Heart left ventricle (tissue), 16 donors: ENCODE results near the gene CIAPIN1. TPM values are rescaled to one million over a fixed set of nuclear protein-coding genes. Genes with fewer than 3 reads are reported as not detected.

ENCODE experiments used
- ATAC-seq, 4 donors: fragments of 200-7000 bp; cut with Tn5 transposase; one replicate each; pipeline ENCODE4 v1.9.1; 2020 to 2022; ENCODE audit warnings: moderate library complexity in 4 of 4, mild to moderate bottlenecking in 3 of 4, moderate number of reproducible peaks in 1 of 4
- DNase-seq, 5 donors: peaks; one replicate each; pipeline ENCODE4 v3.0.0-alpha.2; 2020
- H3K27ac ChIP-seq, 12 donors: fragments of 200-600 bp; sonication (generic) in 4 of 12; one replicate each; pipeline versions ENCODE4 v1.5.0 to v1.8.0; 2016 to 2022; ENCODE audit warnings: mild to moderate bottlenecking in 2 of 12
- H3K27me3 ChIP-seq, 9 donors: fragments of 200-600 bp; sonication (generic) in 2 of 9; one replicate each; pipeline versions ENCODE4 v1.5.1 to v1.8.0; 2016 to 2022; ENCODE audit warnings: mild to moderate bottlenecking in 3 of 9
- H3K36me3 ChIP-seq, 9 donors: fragments of 200-600 bp; sonication (generic) in 2 of 9; one replicate each; pipeline versions ENCODE4 v1.5.0 to v1.8.0; 2018 to 2022; ENCODE audit warnings: mild to moderate bottlenecking in 2 of 9
- H3K4me1 ChIP-seq, 12 donors: fragments of 200-600 bp; sonication (generic) in 4 of 12; one replicate each; pipeline versions ENCODE4 v1.5.0 to v1.8.0; 2016 to 2022; ENCODE audit warnings: mild to moderate bottlenecking in 3 of 12
- H3K4me3 ChIP-seq, 12 donors: fragments of 200-600 bp; sonication (generic) in 4 of 12; one replicate each; pipeline versions ENCODE4 v1.5.0 to v1.8.0; 2017 to 2022; ENCODE audit warnings: mild to moderate bottlenecking in 9 of 12, moderate library complexity in 4 of 12
- H3K9me3 ChIP-seq, 12 donors: fragments of 200-600 bp; sonication (generic) in 4 of 12; one replicate each; pipeline versions ENCODE4 v1.5.0 to v1.8.0; 2016 to 2022; ENCODE audit warnings: mild to moderate bottlenecking in 1 of 12
- POLR2A ChIP-seq, 2 donors: fragments of 450-650 bp; IDR thresholded peaks; one replicate each; pipeline ENCODE4 v1.6.1; 2017; ENCODE audit warnings: antibody characterized with exemption in 2 of 2, mild to moderate bottlenecking in 2 of 2, moderate library complexity in 2 of 2
- WGBS, 4 donors: extraction: QIAGEN DNeasy Blood & Tissue Kit in 2 of 4; methylation state at CpG; one replicate each; pipeline versions ENCODE4 v1.1.5 to v1.1.7; 2013 to 2018; 5-methylcytosine and 5-hydroxymethylcytosine counted together
- intact Hi-C, 10 donors: fragments of 100-400 bp; cut with DNase I; formaldehyde crosslinking; loops; one replicate each; pipeline versions ENCODE4 v1.11.1 to v1.14.2; 2022
- long read RNA-seq, 3 donors: library from polyadenylated mRNA; unstranded; transcript quantifications; one replicate each; pipeline ENCODE4 v2.0.0, GENCODE V29; 2020 to 2021
- polyA plus RNA-seq, 2 donors: library from polyadenylated mRNA; stranded (reverse); fragments of 200-250 nt; gene quantifications; one replicate each; pipeline ENCODE4 v1.2.3, GENCODE V29; 2013
- total RNA-seq, 9 donors: library from RNA; depleted of rRNA in 2 of 9; stranded (reverse); fragments of >200 nt in 2 of 9; fragmentation: NEBNext Ultra II Directional in 3 of 9; extraction: Animal tissue kit (Norgen Biotek cat#: 25700) in 3 of 9; gene quantifications; one replicate each; pipeline versions ENCODE4 v1.1.0 to v1.2.4, GENCODE V29; 2016 to 2023
- TF ChIP-seq, protein P1 (sequence below), 12 donors: fragments of 200-600 bp; sonication (generic) in 4 of 12; IDR thresholded peaks; one replicate each; pipeline versions ENCODE4 v1.5.0 to v1.8.0; 2018 to 2022; ENCODE audit warnings: antibody characterized with exemption in 12 of 12, mild to moderate bottlenecking in 5 of 12
- donor health status: ischemic (EF 13 %, LVEDD 7.1; RV severe dilation, severe dysfunction).
- donor health status: healthy with polysubstance abuse.
- donor health status: DM: no; HTN: yes; CAD: no.
- donor health status: DM: no; HTN: no; CAD: no.
- donor health status: ischemic (EF 25% LVEDD 6.9; RV normal size, moderate dysfunction).
- donor health status: ischemic (EF 25% LVEDD 5.7; RV mildly dilated, moderate dysfunction).
- donor health status: healthy.
- donor health status: DM: yes; HTN: yes; CAD: no.
- donor health status: ischemic (EF 35%, LVEDD 5.7; RV mildly dilated, moderate dysfunction).
- donor health status: nonischemic (EF 11% LVEDD 7.7; RV severe dilation, severe dysfunction).
- donor health status: DM: yes; HTN: yes; CAD: no.
- donor health status: PGD.
- donor health status: ischemic (EF 29% LVEDD 5.4; RV normal size, mild dysfunction).
- donor health status: nonischemic (EF 23%, LVEDD 6.1; RV moderate dilation, normal function).

CIAPIN1 gene
- total RNA-seq (10 to 100 TPM; 41.0 to 73.2 (median 51.7) TPM), polyA plus RNA-seq (10 to 100 TPM; 22.4 to 73.2 TPM)
- long read RNA-seq, donor 1, transcript CIAPIN1-209 (9 exons, 2,016 nt): minor isoform, 6 of 87 reads
- long read RNA-seq, donor 1, transcript CIAPIN1-201 (9 exons, 2,182 nt): major isoform, 72 of 87 reads
- long read RNA-seq, donor 1, partial matches to known transcripts: 1 of 87 reads
- long read RNA-seq, donor 1, other reads (novel, unspliced or antisense): 6 of 87 reads
- long read RNA-seq, donor 2, transcript CIAPIN1-213 (8 exons, 1,559 nt): minor isoform, 30 of 670 reads
- long read RNA-seq, donor 2, transcript CIAPIN1-201 (9 exons, 2,182 nt): major isoform, 506 of 670 reads
- long read RNA-seq, donor 2, transcript CIAPIN1-209 (9 exons, 2,016 nt): minor isoform, 49 of 670 reads
- long read RNA-seq, donor 2, partial matches to known transcripts: 43 of 670 reads
- long read RNA-seq, donor 2, other reads (novel, unspliced or antisense): 42 of 670 reads
- long read RNA-seq, donor 3, transcript CIAPIN1-201 (9 exons, 2,182 nt): major isoform, 84 of 104 reads
- long read RNA-seq, donor 3, transcript CIAPIN1-213 (8 exons, 1,559 nt): minor isoform, 6 of 104 reads
- long read RNA-seq, donor 3, partial matches to known transcripts: 5 of 104 reads
- long read RNA-seq, donor 3, other reads (novel, unspliced or antisense): 5 of 104 reads

DNA sequence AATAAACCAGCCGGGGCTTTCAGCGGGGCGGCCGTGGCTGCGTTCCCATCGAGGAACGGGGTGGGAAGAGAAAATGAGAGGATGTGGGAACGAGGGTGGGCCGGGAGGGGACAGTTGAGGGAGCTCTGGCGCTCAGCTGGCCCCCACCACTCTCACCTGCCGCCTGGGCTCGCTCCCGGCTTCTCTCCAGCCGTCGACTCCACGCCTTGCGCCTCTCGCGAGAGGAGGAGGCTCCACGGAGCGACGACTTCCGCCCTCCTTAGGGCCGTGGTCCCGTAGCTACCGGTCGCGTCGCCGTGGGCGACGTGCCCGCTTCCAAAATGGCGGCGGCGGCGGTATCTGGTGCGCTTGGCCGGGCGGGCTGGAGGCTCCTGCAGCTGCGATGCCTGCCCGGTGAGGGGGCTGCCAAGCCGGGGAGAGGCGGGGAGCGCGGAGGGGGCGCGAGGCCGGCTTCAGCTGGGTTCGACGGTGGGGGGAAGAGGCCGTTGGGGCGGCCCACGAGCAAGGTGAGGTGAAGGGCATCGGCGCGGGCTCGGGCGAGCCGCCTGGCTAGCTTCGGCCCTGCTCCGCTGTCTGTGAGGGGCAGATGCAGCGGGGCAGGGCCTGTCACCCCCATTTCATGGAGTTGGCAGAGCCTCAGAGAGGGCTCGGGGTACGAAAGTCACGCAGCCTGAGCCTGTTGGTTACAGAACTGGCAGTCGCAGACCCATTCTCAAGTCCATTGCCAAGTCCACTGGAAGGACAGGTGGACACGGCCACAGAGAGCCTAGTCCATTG is at the start of gene CIAPIN1, which contains the start of gene COQ9:
Gene CIAPIN1 (minus strand): TSS at position 200 of the 777 bp plus-strand sequence. CDS start 6,457 bp downstream, outside the sequence.
Gene COQ9 (plus strand): TSS at position 294 of the 777 bp plus-strand sequence. CDS start 27 bp downstream, at position 321.
- intact Hi-C loops: no loop called here
- H3K4me3 ChIP-seq: peak within 1 kb of the TSS; percentile 60 to 98 (median 86)
- peak; percentile 99 for ATAC-seq
- peaks cover 0 to 18% (median 16%) of the 10 kb centered on the region in 9 donors for H3K36me3 ChIP-seq
- 0 to 1% (median 1%) methylated on average over 44 to 68 of the region's 68 CpGs for WGBS, 4 donors
- H3K4me1 ChIP-seq: peaks cover 0 to 43% (median 24%) of the 10 kb centered on the region in 12 donors
- DNase-seq: peak; percentile 94 to 98 (median 97)
- H3K27me3 ChIP-seq: no peaks in the 10 kb centered on the region
- TF ChIP-seq, protein P1, sequence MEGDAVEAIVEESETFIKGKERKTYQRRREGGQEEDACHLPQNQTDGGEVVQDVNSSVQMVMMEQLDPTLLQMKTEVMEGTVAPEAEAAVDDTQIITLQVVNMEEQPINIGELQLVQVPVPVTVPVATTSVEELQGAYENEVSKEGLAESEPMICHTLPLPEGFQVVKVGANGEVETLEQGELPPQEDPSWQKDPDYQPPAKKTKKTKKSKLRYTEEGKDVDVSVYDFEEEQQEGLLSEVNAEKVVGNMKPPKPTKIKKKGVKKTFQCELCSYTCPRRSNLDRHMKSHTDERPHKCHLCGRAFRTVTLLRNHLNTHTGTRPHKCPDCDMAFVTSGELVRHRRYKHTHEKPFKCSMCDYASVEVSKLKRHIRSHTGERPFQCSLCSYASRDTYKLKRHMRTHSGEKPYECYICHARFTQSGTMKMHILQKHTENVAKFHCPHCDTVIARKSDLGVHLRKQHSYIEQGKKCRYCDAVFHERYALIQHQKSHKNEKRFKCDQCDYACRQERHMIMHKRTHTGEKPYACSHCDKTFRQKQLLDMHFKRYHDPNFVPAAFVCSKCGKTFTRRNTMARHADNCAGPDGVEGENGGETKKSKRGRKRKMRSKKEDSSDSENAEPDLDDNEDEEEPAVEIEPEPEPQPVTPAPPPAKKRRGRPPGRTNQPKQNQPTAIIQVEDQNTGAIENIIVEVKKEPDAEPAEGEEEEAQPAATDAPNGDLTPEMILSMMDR (IDR thresholded peaks at IDR 0.05): peak in 1 of 12 donors; percentile 31
- peak; percentile 74 to 91 for TF ChIP-seq POLR2A (IDR thresholded peaks at IDR 0.05)
- no peaks in the 10 kb centered on the region for H3K9me3 ChIP-seq
- H3K27ac ChIP-seq: peak within 1 kb of the TSS; percentile 70 to 98 (median 94)

- no peaks in the 10 kb centered on the region for H3K36me3 ChIP-seq
- intact Hi-C loops: no loop called here
- no peak for TF ChIP-seq POLR2A (IDR thresholded peaks at IDR 0.05)
- TF ChIP-seq, protein P1 (IDR thresholded peaks at IDR 0.05): no peak
- no peak overlapping the region for H3K27ac ChIP-seq
- ATAC-seq (no peak), DNase-seq (no peak)
- H3K9me3 ChIP-seq: no peaks in the 10 kb centered on the region
- H3K4me3 ChIP-seq: no peak overlapping the region
- WGBS, 4 donors: 88 to 96% (median 93%) methylated on average over 4 of the region's 4 CpGs
- no peaks in the 10 kb centered on the region for H3K4me1 ChIP-seq
- H3K27me3 ChIP-seq: no peaks in the 10 kb centered on the region
These were observed 46.6 kb upstream of the CIAPIN1 start for GRCh38 chr16:57493767-57494166.

DNA sequence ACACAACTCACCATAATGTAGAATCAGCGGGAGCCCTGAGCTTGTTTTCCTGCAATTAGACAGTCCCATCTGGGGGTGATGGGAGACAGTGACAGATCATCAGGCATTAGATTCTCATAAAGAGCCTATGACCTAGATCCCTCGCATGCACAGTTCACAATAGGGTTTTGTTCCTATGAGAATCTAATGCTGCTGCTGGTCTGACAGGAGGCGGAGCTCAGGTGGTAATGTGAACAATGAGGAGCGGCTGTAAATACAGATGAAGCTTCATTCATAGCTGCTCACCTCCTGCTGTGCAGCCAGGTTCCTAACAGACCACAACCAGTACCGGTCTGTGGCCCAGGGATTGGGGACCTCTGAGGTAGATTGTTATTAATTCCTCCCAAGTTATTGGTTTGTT is 42.0 kb upstream of the CIAPIN1 start:
- no peak overlapping the region for H3K4me3 ChIP-seq
- ATAC-seq: no peak
- no peaks in the 10 kb centered on the region for H3K27me3 ChIP-seq
- no peak for DNase-seq
- no peak overlapping the region for H3K27ac ChIP-seq
- no peaks in the 10 kb centered on the region for H3K36me3 ChIP-seq
- intact Hi-C loops: no loop called here
- TF ChIP-seq POLR2A (IDR thresholded peaks at IDR 0.05): no peak
- TF ChIP-seq, protein P1 (IDR thresholded peaks at IDR 0.05): no peak
- peaks cover 0 to 24% (median 19%) of the 10 kb centered on the region in 12 donors for H3K4me1 ChIP-seq
- no peaks in the 10 kb centered on the region for H3K9me3 ChIP-seq
- 95 to 97% (median 96%) methylated on average over 5 of the region's 5 CpGs for WGBS, 4 donors
